ENCODE measurements around the gene ARIH2. TPM values are rescaled to one million over a fixed set of nuclear protein-coding genes. Genes with fewer than 3 reads are reported as not detected.
"Not testable (repeated sequence)": the region's sequence is repeated elsewhere in the genome, so short reads cannot be mapped to it uniquely, and the experiment has no call there.

ARIH2 gene
- total RNA-seq, 1 experiment from 2014 or later: 122 TPM

DNA sequence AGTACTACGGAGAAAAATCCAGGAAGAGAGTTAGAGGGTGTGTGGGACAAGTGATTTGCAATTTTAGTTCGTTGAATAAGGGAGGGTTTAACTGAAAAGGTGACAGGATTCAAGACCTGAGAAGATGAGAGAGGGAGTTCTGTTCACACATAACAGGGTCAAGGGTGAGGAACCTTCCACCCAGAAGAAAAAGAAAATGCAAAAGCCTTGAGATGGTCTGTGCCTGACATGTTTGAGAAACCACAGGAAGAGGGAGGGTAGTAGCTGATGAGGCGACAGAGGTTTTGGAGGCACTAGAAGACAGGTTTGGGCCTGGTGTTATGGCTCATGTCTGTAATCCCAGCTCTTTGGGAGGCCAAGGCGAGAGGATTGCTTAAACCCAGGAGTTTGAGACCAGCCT is 19.4 kb upstream of the ARIH2 start:
- TF ChIP-seq, protein P1, sequence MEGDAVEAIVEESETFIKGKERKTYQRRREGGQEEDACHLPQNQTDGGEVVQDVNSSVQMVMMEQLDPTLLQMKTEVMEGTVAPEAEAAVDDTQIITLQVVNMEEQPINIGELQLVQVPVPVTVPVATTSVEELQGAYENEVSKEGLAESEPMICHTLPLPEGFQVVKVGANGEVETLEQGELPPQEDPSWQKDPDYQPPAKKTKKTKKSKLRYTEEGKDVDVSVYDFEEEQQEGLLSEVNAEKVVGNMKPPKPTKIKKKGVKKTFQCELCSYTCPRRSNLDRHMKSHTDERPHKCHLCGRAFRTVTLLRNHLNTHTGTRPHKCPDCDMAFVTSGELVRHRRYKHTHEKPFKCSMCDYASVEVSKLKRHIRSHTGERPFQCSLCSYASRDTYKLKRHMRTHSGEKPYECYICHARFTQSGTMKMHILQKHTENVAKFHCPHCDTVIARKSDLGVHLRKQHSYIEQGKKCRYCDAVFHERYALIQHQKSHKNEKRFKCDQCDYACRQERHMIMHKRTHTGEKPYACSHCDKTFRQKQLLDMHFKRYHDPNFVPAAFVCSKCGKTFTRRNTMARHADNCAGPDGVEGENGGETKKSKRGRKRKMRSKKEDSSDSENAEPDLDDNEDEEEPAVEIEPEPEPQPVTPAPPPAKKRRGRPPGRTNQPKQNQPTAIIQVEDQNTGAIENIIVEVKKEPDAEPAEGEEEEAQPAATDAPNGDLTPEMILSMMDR (conservative IDR thresholded peaks at IDR 0.05): no peak
- Mint-ChIP-seq H3K36me3 (ENCODE audit: insufficient read depth in 1 of 3, low read depth in 3 of 3) (no peaks in the 10 kb centered on the region), H3K4me3 (peak overlapping the region in 1 of 2 experiments; percentile 93; a peak in 3 of 5 replicates), H3K27me3 (ENCODE audit: low read depth) (peaks cover 6% of the 10 kb centered on the region), H3K9me3 (no peaks in the 10 kb centered on the region), H3K27ac (peak overlapping the region in 2 of 3 experiments; percentile 36 to 91; a peak in 3 of 7 replicates), H3K4me1 (peaks cover 15 to 16% of the 10 kb centered on the region in 2 experiments)
- Histone ChIP-seq H3T11ph (ENCODE audit: low read length) (no peak overlapping the region), H3K23ac (ENCODE audit: insufficient read length, low read depth, low read length) (no peak overlapping the region), H3K4ac (ENCODE audit: low read depth, low read length) (no peak overlapping the region), H3K9ac (ENCODE audit: extremely low read depth, insufficient read length, low read length) (no peak overlapping the region), H3K27me3 (ENCODE audit: insufficient read depth, low read length) (no peaks in the 10 kb centered on the region), H2BK15ac (ENCODE audit: low read depth, low read length) (no peak overlapping the region), H3K18ac (ENCODE audit: insufficient read length, low read depth, low read length) (no peak overlapping the region), H2BK12ac (ENCODE audit: insufficient read length, low read depth, low read length) (no peak overlapping the region), H4K8ac (replicated peaks; ENCODE audit: insufficient read length, low read depth, low read length) (no peak overlapping the region), H2AFZ (ENCODE audit: low read length) (no peak overlapping the region), H3K79me2 (ENCODE audit: insufficient read depth, low read length) (no peaks in the 10 kb centered on the region), H3K4me1 (ENCODE audit: insufficient read depth, low read length) (peaks cover 4% of the 10 kb centered on the region), H3K79me1 (ENCODE audit: insufficient read depth, low read depth, low read length, poor library complexity, severe bottlenecking) (no peaks in the 10 kb centered on the region), H2BK20ac (ENCODE audit: low read depth, low read length, poor library complexity, severe bottlenecking) (no peak overlapping the region), H3K9me3 (ENCODE audit: control insufficient read depth, low read depth, low read length) (no peaks in the 10 kb centered on the region), H3K4me2 (ENCODE audit: insufficient read depth, insufficient read length, low read length) (peak overlapping the region; percentile 71), H3K56ac (ENCODE audit: insufficient read length, low read depth, low read length) (no peak overlapping the region), H2BK5ac (ENCODE audit: insufficient read length, low read length) (no peak overlapping the region), H2AK5ac (ENCODE audit: insufficient read length, low read length) (no peak overlapping the region), H3K14ac (ENCODE audit: insufficient read depth, low read length) (no peak overlapping the region), H2BK120ac (ENCODE audit: low read depth, low read length, poor library complexity, severe bottlenecking) (no peak overlapping the region), H4K20me1 (ENCODE audit: control insufficient read depth, insufficient read depth, insufficient read length) (no peaks in the 10 kb centered on the region), H4K91ac (ENCODE audit: insufficient read length, low read depth, low read length) (no peak overlapping the region), H3K27ac (ENCODE audit: insufficient read length, low read depth, low read length) (no peak overlapping the region), H4K5ac (ENCODE audit: insufficient read length, low read depth, low read length) (no peak overlapping the region), H3K23me2 (ENCODE audit: insufficient read length, low read depth, low read length, poor library complexity, severe bottlenecking) (no peaks in the 10 kb centered on the region)
- 100% methylated on average over 1 of the region's 4 CpGs for WGBS (ENCODE audit: extremely low coverage, insufficient read length, low lambda C conversion rate)
- DNase-seq: no peak

DNA sequence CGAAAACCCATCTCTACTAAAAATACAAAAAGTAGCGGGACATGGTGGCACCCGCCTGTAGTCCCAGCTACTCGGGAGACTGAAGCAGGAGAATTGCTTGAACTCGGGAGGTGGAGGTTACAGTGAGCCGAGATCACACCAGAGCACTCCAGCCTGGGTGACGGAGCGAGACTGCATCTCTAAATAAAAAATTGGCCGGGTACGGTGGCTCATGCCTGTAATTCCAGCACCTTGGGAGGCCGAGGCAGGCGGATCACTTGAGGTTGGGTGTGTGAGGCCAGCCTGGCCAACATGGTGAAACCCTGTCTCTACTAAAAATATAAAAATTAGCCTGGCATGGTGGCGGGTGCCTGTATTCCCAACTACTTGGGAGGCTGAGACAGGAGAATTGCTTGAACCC is 11.6 kb upstream of the ARIH2 start:
- H3K9me3 Mint-ChIP-seq; H3K36me3 Mint-ChIP-seq (ENCODE audit: insufficient read depth in 1 of 3, low read depth in 3 of 3); H4K5ac ChIP-seq (ENCODE audit: insufficient read length, low read depth, low read length); H4K8ac ChIP-seq (replicated peaks; ENCODE audit: insufficient read length, low read depth, low read length); H3K9me3 ChIP-seq (ENCODE audit: control insufficient read depth, low read depth, low read length); H3K56ac ChIP-seq (ENCODE audit: insufficient read length, low read depth, low read length); DNase-seq; H3K27me3 ChIP-seq (ENCODE audit: insufficient read depth, low read length); H3K27me3 Mint-ChIP-seq (ENCODE audit: low read depth); H3K27ac ChIP-seq (ENCODE audit: insufficient read length, low read depth, low read length); H4K91ac ChIP-seq (ENCODE audit: insufficient read length, low read depth, low read length); H2BK15ac ChIP-seq (ENCODE audit: low read depth, low read length); H2BK20ac ChIP-seq (ENCODE audit: low read depth, low read length, poor library complexity, severe bottlenecking); H2BK5ac ChIP-seq (ENCODE audit: insufficient read length, low read length); H3K23me2 ChIP-seq (ENCODE audit: insufficient read length, low read depth, low read length, poor library complexity, severe bottlenecking); H3T11ph ChIP-seq (ENCODE audit: low read length); H3K4me1 Mint-ChIP-seq; H2BK120ac ChIP-seq (ENCODE audit: low read depth, low read length, poor library complexity, severe bottlenecking); H3K4me1 ChIP-seq (ENCODE audit: insufficient read depth, low read length); H3K27ac Mint-ChIP-seq; H3K9ac ChIP-seq (ENCODE audit: extremely low read depth, insufficient read length, low read length); H3K18ac ChIP-seq (ENCODE audit: insufficient read length, low read depth, low read length); H4K20me1 ChIP-seq (ENCODE audit: control insufficient read depth, insufficient read depth, insufficient read length); H2AFZ ChIP-seq (ENCODE audit: low read length); H2AK5ac ChIP-seq (ENCODE audit: insufficient read length, low read length); H2BK12ac ChIP-seq (ENCODE audit: insufficient read length, low read depth, low read length); H3K79me1 ChIP-seq (ENCODE audit: insufficient read depth, low read depth, low read length, poor library complexity, severe bottlenecking); H3K79me2 ChIP-seq (ENCODE audit: insufficient read depth, low read length); H3K14ac ChIP-seq (ENCODE audit: insufficient read depth, low read length); H3K4me2 ChIP-seq (ENCODE audit: insufficient read depth, insufficient read length, low read length); H3K4ac ChIP-seq (ENCODE audit: low read depth, low read length); H3K23ac ChIP-seq (ENCODE audit: insufficient read length, low read depth, low read length); H3K4me3 Mint-ChIP-seq: not testable (repeated sequence)
- WGBS (ENCODE audit: extremely low coverage, insufficient read length, low lambda C conversion rate): no CpG with 5 or more reads among the region's 13 CpGs
